H1 (cell line): ENCODE results near the gene CFAP100. TPM values are rescaled to one million over a fixed set of nuclear protein-coding genes. Genes with fewer than 3 reads are reported as not detected.
A peak's percentile ranks its signal among the peaks of the same experiment; 100 is the strongest.

Experiments used
- ASH2L ChIP-seq: fragments of 200-600, 300-600 bp; sonication (generic); IDR thresholded peaks from one replicate; pipeline ENCODE4 v1.7.1; 2017; ENCODE audit warnings: low read length
- CEBPB ChIP-seq: IDR thresholded peaks from 2 replicates; pipeline ENCODE4 v1.6.1; 2012; ENCODE audit warnings: low read depth, low read length
- CHD7 ChIP-seq: fragments of 300-600 bp; sonication (generic); IDR thresholded peaks from 2 replicates; pipeline ENCODE4 v1.7.1; 2012; ENCODE audit warnings: low read length, moderate library complexity, mild to moderate bottlenecking, inconsistent platforms; ENCODE audit not compliant: insufficient replicate concordance
- HDAC2 ChIP-seq, 2 experiments: fragments of 300-600 bp in 1 of 2; sonication (generic) in 1 of 2; IDR thresholded peaks; 2 replicates each; pipeline ENCODE4 v1.6.1; 2011 to 2012; ENCODE audit warnings: low read depth in 2 of 2, low read length in 2 of 2, mild to moderate bottlenecking in 2 of 2, moderate library complexity in 2 of 2, borderline replicate concordance in 1 of 2, inconsistent platforms in 1 of 2
- HDAC6 ChIP-seq: IDR thresholded peaks from one replicate; pipeline ENCODE4 v1.7.1; 2012; ENCODE audit warnings: low read depth, mild to moderate bottlenecking, inconsistent platforms, low read length, moderate library complexity
- RNF2 ChIP-seq: fragments of 200-900, 300-1000 bp; sonication (generic); IDR thresholded peaks from 2 replicates; pipeline ENCODE4 v1.7.1; 2016; ENCODE audit warnings: borderline replicate concordance, low read depth, mild to moderate bottlenecking, antibody characterized with exemption, low read length; ENCODE audit not compliant: poor library complexity, severe bottlenecking; ENCODE audit errors: missing control alignments
- TAF1 ChIP-seq: IDR thresholded peaks from 2 replicates; pipeline ENCODE4 v1.6.1; 2011; ENCODE audit warnings: mild to moderate bottlenecking, low read depth, low read length
- polyA plus RNA-seq, 7 experiments: library from polyadenylated mRNA; depleted of rRNA in 3 of 7; stranded (reverse) in 5 of 7; unstranded in 2 of 7; fragments of >200 nt in 5 of 7; fragments of 200-250 nt in 2 of 7; gene quantifications; 1 replicate in 5 of 7; 2 replicates in 1 of 7; 4 replicates in 1 of 7; pipeline versions ENCODE4 v1.2.1 to v1.2.3, GENCODE V29; 2011 to 2013; ENCODE audit warnings: missing spikeins in 2 of 7, mixed read lengths in 2 of 7
- total RNA-seq: library from RNA; stranded (reverse); fragmentation: NEBNext Ultra II Directional; extraction: Animal tissue kit (Norgen Biotek cat#: 25700); gene quantifications from 2 replicates; pipeline ENCODE4 v1.2.1, GENCODE V29; 2021
- TF ChIP-seq, protein P1 (sequence below): IDR thresholded peaks from 2 replicates; pipeline ENCODE4 v1.6.1; 2011; ENCODE audit warnings: low read length, improper control_type of control experiment

The CFAP100 gene
- total and polyA plus RNA-seq, 2 of the 8 experiments (the other 6 are each of a cell fraction or from before 2014, with no cell fraction given), result 0.17 TPM; not detected in 1

DNA sequence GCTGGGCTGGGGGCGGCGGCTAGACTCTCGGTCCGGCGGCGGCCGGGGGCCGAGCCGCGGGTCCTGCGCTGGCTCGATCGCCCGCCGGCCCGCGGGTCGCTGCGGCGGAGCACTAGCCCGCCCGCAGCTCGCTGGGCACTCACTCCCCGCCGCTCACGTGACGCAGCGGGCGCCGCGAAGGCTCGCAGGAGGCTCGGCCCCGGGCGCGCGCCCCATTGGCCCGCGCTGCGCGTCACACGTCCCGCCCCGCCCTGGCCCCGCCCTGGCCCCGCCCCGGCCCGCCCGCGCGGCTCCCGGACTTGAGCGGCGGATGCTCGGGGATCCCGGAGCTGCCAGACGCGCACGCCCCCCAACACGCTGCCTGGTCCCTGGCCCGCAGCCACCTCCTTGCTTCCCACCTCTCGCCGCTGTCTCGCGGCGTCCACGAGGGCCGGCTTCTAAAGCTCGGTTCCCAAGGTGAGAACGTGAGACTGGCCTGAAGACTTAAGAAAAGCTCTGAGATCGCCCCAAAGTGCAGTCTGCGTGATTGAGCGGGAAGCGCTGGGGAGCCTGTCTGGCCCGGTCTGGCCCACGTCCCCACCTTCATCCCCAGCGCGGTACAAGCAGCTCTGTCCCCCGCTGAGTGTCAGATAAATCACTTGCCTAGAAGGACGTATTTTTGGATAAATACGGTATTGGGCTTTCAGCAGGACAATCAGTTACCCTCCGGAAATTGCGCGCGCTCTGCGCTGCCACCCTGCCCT lies 37.2 kb upstream of the CFAP100 start, which contains the start of gene KLF15 (continued):
- peak; percentile 98 for TF ChIP-seq CHD7
- TF ChIP-seq HDAC6, result no peak
- TF ChIP-seq, protein P1, sequence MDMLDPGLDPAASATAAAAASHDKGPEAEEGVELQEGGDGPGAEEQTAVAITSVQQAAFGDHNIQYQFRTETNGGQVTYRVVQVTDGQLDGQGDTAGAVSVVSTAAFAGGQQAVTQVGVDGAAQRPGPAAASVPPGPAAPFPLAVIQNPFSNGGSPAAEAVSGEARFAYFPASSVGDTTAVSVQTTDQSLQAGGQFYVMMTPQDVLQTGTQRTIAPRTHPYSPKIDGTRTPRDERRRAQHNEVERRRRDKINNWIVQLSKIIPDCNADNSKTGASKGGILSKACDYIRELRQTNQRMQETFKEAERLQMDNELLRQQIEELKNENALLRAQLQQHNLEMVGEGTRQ, result peak; percentile 82
- TF ChIP-seq TAF1, result peak; percentile 64; the same call in 1 of the 2 replicates
- no peak for TF ChIP-seq CEBPB
- no peak for TF ChIP-seq RNF2
- TF ChIP-seq ASH2L, result peak; percentile 58
- TF ChIP-seq HDAC2 (IDR thresholded peaks at IDR 0.05; ENCODE audit: borderline replicate concordance in 1 of 2, low read depth in 2 of 2, low read length in 2 of 2), result no peak
